HepG2 (cell line): ENCODE data around the gene HERC4. TPM values are rescaled to one million over a fixed set of nuclear protein-coding genes. Genes with fewer than 3 reads are reported as not detected.

Experiments used
- ATAC-seq: fragments of 200-7000 bp; cut with Tn5 transposase; 3 replicates; pipeline ENCODE4 v1.9.1; 2020; ENCODE audit warnings: mild to moderate bottlenecking, moderate library complexity
- BruUV-seq: library from RNA; stranded (reverse); fragments of 400-500 nt; replicated peaks from 2 replicates; lab custom pipeline; 2021; lab: Mats Ljungman, UMichigan
- CTCF ChIA-PET: fragments of 300-600 bp; formaldehyde crosslinking; extraction: SDS; loops from one replicate; lab custom pipeline; 2021; ENCODE audit warnings: low total read pairs, inconsistent platforms, low intra/inter-chr PET ratio; lab: Yijun Ruan, JAX
- POLR2A ChIA-PET: fragments of 350-600 bp; sonication (Branson Sonifier 250); formaldehyde crosslinking; loops from one replicate; lab custom pipeline; 2020; ENCODE audit warnings: antibody characterized with exemption, inconsistent platforms; lab: Yijun Ruan, JAX
- DNase-seq: peaks from one replicate; pipeline ENCODE4 v3.0.0-alpha.2; 2015; ENCODE audit warnings: low spot score
- FAIRE-seq: peaks from 3 replicates; lab custom pipeline; 2011; peaks lifted over from hg19 to GRCh38; lab: Jason Lieb, UNC
- H2AFZ ChIP-seq: one replicate; pipeline ENCODE4 v1.6.1; 2011; ENCODE audit warnings: low read length, inconsistent platforms
- H3K27ac ChIP-seq: fragments of 300-600 bp; 3 replicates; pipeline ENCODE4 v1.8.0; 2011; ENCODE audit warnings: mixed run types, mild to moderate bottlenecking, mixed read lengths, low read length, inconsistent platforms; ENCODE audit not compliant: insufficient read depth; ENCODE audit errors: extremely low read length
- H3K27me3 ChIP-seq, 2 experiments: fragments of 200-600 bp in 1 of 2; 2 replicates in 1 of 2; 3 replicates in 1 of 2; pipeline versions ENCODE4 v1.6.0 to v1.8.0; 2011; ENCODE audit warnings: low read length in 2 of 2, mild to moderate bottlenecking in 2 of 2, moderate library complexity in 2 of 2, inconsistent platforms in 1 of 2; ENCODE audit not compliant: insufficient read depth in 2 of 2, control insufficient read depth in 1 of 2
- H3K36me3 ChIP-seq, 2 experiments: fragments of 200-600 bp in 1 of 2; replicated peaks in 1 of 2; 2 replicates in 1 of 2; 3 replicates in 1 of 2; pipeline versions ENCODE4 v1.5.1 to v1.8.0; 2011; ENCODE audit warnings: low read length in 2 of 2, inconsistent platforms in 1 of 2; ENCODE audit not compliant: insufficient read depth in 2 of 2, control insufficient read depth in 1 of 2
- H3K4me1 ChIP-seq: 2 replicates; pipeline ENCODE4 v1.5.1; 2012; ENCODE audit warnings: low read length, inconsistent platforms; ENCODE audit not compliant: insufficient read depth
- H3K4me2 ChIP-seq: 2 replicates; pipeline ENCODE4 v1.6.0; 2011; ENCODE audit warnings: low read depth, low read length, inconsistent platforms
- H3K4me3 ChIP-seq, 3 experiments: fragments of 200-600 bp in 1 of 3; sonication (generic), shearing (Covaris generic) in 1 of 3; replicated peaks in 1 of 3; 2 replicates each; pipeline ENCODE4 v1.5.1; 2011 to 2016; ENCODE audit warnings: low read length in 3 of 3, inconsistent platforms in 2 of 3, low read depth in 2 of 3, mild to moderate bottlenecking in 2 of 3, control low read depth in 1 of 3, mixed read lengths in 1 of 3; ENCODE audit not compliant: insufficient read depth in 1 of 3
- H3K79me2 ChIP-seq: one replicate; pipeline ENCODE4 v1.6.1; 2011; ENCODE audit warnings: low read length, inconsistent platforms; ENCODE audit not compliant: insufficient read depth
- H3K9ac ChIP-seq: 2 replicates; pipeline ENCODE4 v1.6.0; 2011; ENCODE audit warnings: mild to moderate bottlenecking, low read depth, low read length, inconsistent platforms; ENCODE audit not compliant: insufficient read depth
- H3K9me3 ChIP-seq: 2 replicates; pipeline ENCODE4 v1.5.1; 2012; ENCODE audit warnings: mild to moderate bottlenecking, low read length
- H4K20me1 ChIP-seq: 2 replicates; pipeline ENCODE4 v1.6.0; 2011; ENCODE audit warnings: inconsistent platforms, mild to moderate bottlenecking, low read length, moderate library complexity; ENCODE audit not compliant: insufficient read depth
- CBX5 ChIP-seq: sonication (generic); formaldehyde crosslinking; IDR thresholded peaks from 2 replicates; pipeline ENCODE4 v1.4.0; 2020; ENCODE audit warnings: missing genetic modification reagents, borderline replicate concordance
- HDAC1 ChIP-seq: sonication (generic); formaldehyde crosslinking; IDR thresholded peaks from 2 replicates; pipeline ENCODE4 v1.5.1; 2020; ENCODE audit warnings: mild to moderate bottlenecking, missing genetic modification reagents
- HIVEP1 ChIP-seq: sonication (generic); formaldehyde crosslinking; IDR thresholded peaks from 2 replicates; pipeline ENCODE4 v1.4.0; 2020; ENCODE audit warnings: mild to moderate bottlenecking, missing genetic modification reagents
- HNRNPK ChIP-seq: fragments of 200-400 bp; formaldehyde crosslinking; IDR thresholded peaks from 2 replicates; pipeline ENCODE4 v1.6.1; 2018; ENCODE audit warnings: low read length, low read depth, moderate library complexity, mild to moderate bottlenecking; ENCODE audit not compliant: poor library complexity, severe bottlenecking
- KDM6A ChIP-seq: IDR thresholded peaks from 2 replicates; pipeline ENCODE4 v1.6.1; 2016; ENCODE audit warnings: low read depth
- NONO ChIP-seq, 2 experiments: fragments of 450-650 bp in 1 of 2; sonication (generic) in 1 of 2; formaldehyde crosslinking in 1 of 2; IDR thresholded peaks in 1 of 2; conservative IDR thresholded peaks in 1 of 2; 2 replicates each; pipeline versions ENCODE4 v1.6.1 to v1.8.0; 2017 to 2022; ENCODE audit warnings: mild to moderate bottlenecking in 1 of 2, missing genetic modification reagents in 1 of 2, moderate library complexity in 1 of 2
- PHB2 ChIP-seq: fragments of 450-650 bp; IDR thresholded peaks from 2 replicates; pipeline ENCODE4 v1.6.1; 2018; ENCODE audit not compliant: partially characterized antibody
- POLR2A ChIP-seq, 2 experiments: IDR thresholded peaks; 2 replicates each; pipeline ENCODE4 v1.6.1; 2011; ENCODE audit warnings: low read depth in 2 of 2, low read length in 2 of 2, mild to moderate bottlenecking in 1 of 2, moderate library complexity in 1 of 2; ENCODE audit not compliant: insufficient read depth in 1 of 2
- REL ChIP-seq: sonication (generic); formaldehyde crosslinking; conservative IDR thresholded peaks from 2 replicates; pipeline ENCODE4 v1.8.0; 2022; ENCODE audit warnings: mild to moderate bottlenecking, missing genetic modification reagents, moderate library complexity
- RNF2 ChIP-seq: fragments of 450-650 bp; conservative IDR thresholded peaks from 2 replicates; pipeline ENCODE4 v1.6.1; 2016; ENCODE audit warnings: low read depth
- ZFAT ChIP-seq: sonication (generic); formaldehyde crosslinking; conservative IDR thresholded peaks from 2 replicates; pipeline ENCODE4 v1.8.1; 2023; ENCODE audit warnings: missing genetic modification reagents, inconsistent platforms
- ZFP37 ChIP-seq: sonication (generic); formaldehyde crosslinking; IDR thresholded peaks from 2 replicates; pipeline ENCODE4 v1.4.0; 2020; ENCODE audit warnings: missing genetic modification reagents, borderline replicate concordance
- ZFX ChIP-seq: sonication (generic); formaldehyde crosslinking; IDR thresholded peaks from 2 replicates; pipeline ENCODE4 v1.4.0; 2020; ENCODE audit warnings: mild to moderate bottlenecking, low read depth, missing genetic modification reagents, moderate library complexity
- ZIK1 ChIP-seq: sonication (generic); formaldehyde crosslinking; IDR thresholded peaks from 2 replicates; pipeline ENCODE4 v1.5.0; 2020; ENCODE audit warnings: mild to moderate bottlenecking, low read depth, missing genetic modification reagents, borderline replicate concordance
- ZNF350 ChIP-seq: sonication (generic); formaldehyde crosslinking; IDR thresholded peaks from 2 replicates; pipeline ENCODE4 v1.4.0; 2020; ENCODE audit warnings: mild to moderate bottlenecking, low read depth, missing genetic modification reagents, borderline replicate concordance
- ZNF660 ChIP-seq: sonication (generic); formaldehyde crosslinking; IDR thresholded peaks from 2 replicates; pipeline ENCODE4 v1.5.1; 2020; ENCODE audit warnings: mild to moderate bottlenecking, low read depth, missing genetic modification reagents, borderline replicate concordance
- WGBS: methylation state at CpG from one replicate; pipeline ENCODE4 v1.1.6; 2017; ENCODE audit warnings: low lambda C conversion rate; 5-methylcytosine and 5-hydroxymethylcytosine counted together
- in situ Hi-C: cut with HindIII; loops from 2 replicates; pipeline ENCODE4 v1.10.0; 2017; ENCODE audit warnings: low pct_unique_long_range_greater_than_20kb; ENCODE audit not compliant: extremely low pct_ligation_motif_present
- intact Hi-C: fragments of 100-400 bp; cut with micrococcal nuclease; formaldehyde crosslinking; loops from one replicate; pipeline ENCODE4 v1.10.0; 2022; ENCODE audit not compliant: unreplicated experiment
- polyA plus RNA-seq, 8 experiments: library from polyadenylated mRNA; depleted of rRNA in 3 of 8; stranded (reverse) in 7 of 8; unstranded in 1 of 8; fragments of >200 nt; fragmentation: Illumina TruSeq in 4 of 8; extraction: Trizol in 4 of 8; gene quantifications; 2 replicates each; pipeline versions ENCODE4 v1.2.1 to v1.2.3, GENCODE V29; 2011 to 2016; ENCODE audit warnings: low read depth in 4 of 8, missing spikeins in 1 of 8, mixed read lengths in 1 of 8; ENCODE audit not compliant: insufficient read depth in 1 of 8
- total RNA-seq, 5 experiments: library from RNA; depleted of rRNA; stranded (reverse); fragments of >200 nt; fragmentation: Illumina TruSeq; extraction: Trizol; gene quantifications; 2 replicates each; pipeline ENCODE4 v1.2.3, GENCODE V29; 2016; ENCODE audit warnings: low read depth in 1 of 5
- TF ChIP-seq, protein P1 (sequence below): IDR thresholded peaks from 2 replicates; pipeline ENCODE4 v1.6.1; 2016; ENCODE audit warnings: low read depth, missing genetic modification reagents, missing compliant biosample characterization
- TF ChIP-seq, protein P2 (sequence below): IDR thresholded peaks from 2 replicates; pipeline ENCODE4 v1.6.1; 2012; ENCODE audit warnings: low read depth, low read length, improper control_type of control experiment

The HERC4 gene
- total and polyA plus RNA-seq, 2 of the 13 experiments (the other 11 are each of a cell fraction or from before 2014, with no cell fraction given): 9.8 to 20.2 TPM

DNA sequence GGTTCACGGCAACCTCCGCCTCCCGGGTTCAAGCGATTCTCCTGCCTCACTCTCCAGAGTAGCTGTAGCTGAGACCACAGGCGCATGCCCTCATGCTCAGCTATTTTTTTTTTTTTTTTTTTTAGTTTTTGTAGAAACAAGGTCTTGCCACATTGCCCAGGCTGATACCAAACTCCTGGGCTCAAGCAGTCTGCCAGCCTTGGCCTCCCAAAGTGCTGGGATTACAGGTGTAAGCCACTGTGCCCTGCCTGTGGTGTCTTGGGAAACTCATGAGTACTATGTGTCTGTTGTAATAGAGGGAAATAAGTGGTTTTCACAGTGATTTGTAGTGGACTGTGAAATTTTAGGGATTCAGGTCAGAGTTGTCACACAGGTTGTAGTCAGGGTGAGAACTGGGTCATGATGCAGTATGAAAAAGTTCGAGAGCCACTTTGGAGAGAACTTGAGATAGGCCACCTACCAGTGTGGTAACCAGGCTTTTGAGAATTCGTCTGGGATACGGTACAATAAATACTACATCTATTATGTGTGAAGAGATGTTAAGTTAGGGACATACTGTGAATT lies 160.2 kb downstream of the HERC4 start:
- H3K27ac ChIP-seq: no peak overlapping the region
- H2AFZ ChIP-seq: no peak overlapping the region
- ATAC-seq: no peak
- no TSS peak for BruUV-seq
- H3K4me1 ChIP-seq: peaks cover 9% of the 10 kb centered on the region
- no peak overlapping the region for H3K4me2 ChIP-seq
- H3K4me3 ChIP-seq: no peak overlapping the region
- H3K9ac ChIP-seq: no peak overlapping the region
- no peaks in the 10 kb centered on the region for H3K79me2 ChIP-seq
- 97% methylated on average over 8 of the region's 8 CpGs for WGBS
- ChIA-PET CTCF (no interaction called here), POLR2A (no interaction called here)
- intact Hi-C loops: no loop called here
- no peak for DNase-seq
- FAIRE-seq: no peak
- no peaks in the 10 kb centered on the region; a peak in 1 of 5 replicates for H3K27me3 ChIP-seq
- TF ChIP-seq HIVEP1 (CRISPR knock-in tag) (no peak), CBX5 (no peak), ZNF660 (CRISPR knock-in tag) (no peak), ZNF350 (CRISPR knock-in tag) (no peak), ZFX (CRISPR knock-in tag) (no peak), NONO (IDR thresholded peaks at IDR 0.05) (no peak), NONO (CRISPR knock-in tag; conservative IDR thresholded peaks at IDR 0.05) (no peak), ZFAT (CRISPR knock-in tag) (no peak), RNF2 (no peak), ZFP37 (no peak), ZIK1 (CRISPR knock-in tag) (no peak), PHB2 (no peak), KDM6A (CRISPR knock-in tag) (no peak), REL (no peak), HNRNPK (no peak), POLR2A (IDR thresholded peaks at IDR 0.05; ENCODE audit: insufficient read depth in 1 of 2, low read depth in 2 of 2, low read length in 2 of 2) (no peak), HDAC1 (no peak)
- TF ChIP-seq, protein P1, sequence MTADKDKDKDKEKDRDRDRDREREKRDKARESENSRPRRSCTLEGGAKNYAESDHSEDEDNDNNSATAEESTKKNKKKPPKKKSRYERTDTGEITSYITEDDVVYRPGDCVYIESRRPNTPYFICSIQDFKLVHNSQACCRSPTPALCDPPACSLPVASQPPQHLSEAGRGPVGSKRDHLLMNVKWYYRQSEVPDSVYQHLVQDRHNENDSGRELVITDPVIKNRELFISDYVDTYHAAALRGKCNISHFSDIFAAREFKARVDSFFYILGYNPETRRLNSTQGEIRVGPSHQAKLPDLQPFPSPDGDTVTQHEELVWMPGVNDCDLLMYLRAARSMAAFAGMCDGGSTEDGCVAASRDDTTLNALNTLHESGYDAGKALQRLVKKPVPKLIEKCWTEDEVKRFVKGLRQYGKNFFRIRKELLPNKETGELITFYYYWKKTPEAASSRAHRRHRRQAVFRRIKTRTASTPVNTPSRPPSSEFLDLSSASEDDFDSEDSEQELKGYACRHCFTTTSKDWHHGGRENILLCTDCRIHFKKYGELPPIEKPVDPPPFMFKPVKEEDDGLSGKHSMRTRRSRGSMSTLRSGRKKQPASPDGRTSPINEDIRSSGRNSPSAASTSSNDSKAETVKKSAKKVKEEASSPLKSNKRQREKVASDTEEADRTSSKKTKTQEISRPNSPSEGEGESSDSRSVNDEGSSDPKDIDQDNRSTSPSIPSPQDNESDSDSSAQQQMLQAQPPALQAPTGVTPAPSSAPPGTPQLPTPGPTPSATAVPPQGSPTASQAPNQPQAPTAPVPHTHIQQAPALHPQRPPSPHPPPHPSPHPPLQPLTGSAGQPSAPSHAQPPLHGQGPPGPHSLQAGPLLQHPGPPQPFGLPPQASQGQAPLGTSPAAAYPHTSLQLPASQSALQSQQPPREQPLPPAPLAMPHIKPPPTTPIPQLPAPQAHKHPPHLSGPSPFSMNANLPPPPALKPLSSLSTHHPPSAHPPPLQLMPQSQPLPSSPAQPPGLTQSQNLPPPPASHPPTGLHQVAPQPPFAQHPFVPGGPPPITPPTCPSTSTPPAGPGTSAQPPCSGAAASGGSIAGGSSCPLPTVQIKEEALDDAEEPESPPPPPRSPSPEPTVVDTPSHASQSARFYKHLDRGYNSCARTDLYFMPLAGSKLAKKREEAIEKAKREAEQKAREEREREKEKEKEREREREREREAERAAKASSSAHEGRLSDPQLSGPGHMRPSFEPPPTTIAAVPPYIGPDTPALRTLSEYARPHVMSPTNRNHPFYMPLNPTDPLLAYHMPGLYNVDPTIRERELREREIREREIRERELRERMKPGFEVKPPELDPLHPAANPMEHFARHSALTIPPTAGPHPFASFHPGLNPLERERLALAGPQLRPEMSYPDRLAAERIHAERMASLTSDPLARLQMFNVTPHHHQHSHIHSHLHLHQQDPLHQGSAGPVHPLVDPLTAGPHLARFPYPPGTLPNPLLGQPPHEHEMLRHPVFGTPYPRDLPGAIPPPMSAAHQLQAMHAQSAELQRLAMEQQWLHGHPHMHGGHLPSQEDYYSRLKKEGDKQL (CRISPR knock-in tag): no peak
- TF ChIP-seq, protein P2, sequence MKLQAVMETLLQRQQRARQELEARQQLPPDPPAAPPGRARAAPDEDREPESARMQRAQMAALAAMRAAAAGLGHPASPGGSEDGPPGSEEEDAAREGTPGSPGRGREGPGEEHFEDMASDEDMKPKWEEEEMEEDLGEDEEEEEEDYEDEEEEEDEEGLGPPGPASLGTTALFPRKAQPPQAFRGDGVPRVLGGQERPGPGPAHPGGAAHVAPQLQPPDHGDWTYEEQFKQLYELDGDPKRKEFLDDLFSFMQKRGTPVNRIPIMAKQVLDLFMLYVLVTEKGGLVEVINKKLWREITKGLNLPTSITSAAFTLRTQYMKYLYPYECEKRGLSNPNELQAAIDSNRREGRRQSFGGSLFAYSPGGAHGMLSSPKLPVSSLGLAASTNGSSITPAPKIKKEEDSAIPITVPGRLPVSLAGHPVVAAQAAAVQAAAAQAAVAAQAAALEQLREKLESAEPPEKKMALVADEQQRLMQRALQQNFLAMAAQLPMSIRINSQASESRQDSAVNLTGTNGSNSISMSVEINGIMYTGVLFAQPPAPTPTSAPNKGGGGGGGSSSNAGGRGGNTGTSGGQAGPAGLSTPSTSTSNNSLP: no peak
- no peaks in the 10 kb centered on the region for H4K20me1 ChIP-seq
- in situ Hi-C loops: no loop called here
- H3K36me3 ChIP-seq: peaks cover 12 to 43% of the 10 kb centered on the region in 2 experiments
- H3K9me3 ChIP-seq: no peaks in the 10 kb centered on the region
